Endometrium (tissue), 2 donors: ENCODE measurements around the gene LIX1.

Source experiments
- FAIRE-seq: peaks from 2 replicates; lab custom pipeline; 2012; peaks lifted over from hg19 to GRCh38; lab: Jason Lieb, UNC
- donor health status: control.
- donor health status: control.

LIX1 gene

GRCh38 chr5:97073420-97073819 is 69.0 kb downstream of the LIX1 start:
- no peak for FAIRE-seq

DNA sequence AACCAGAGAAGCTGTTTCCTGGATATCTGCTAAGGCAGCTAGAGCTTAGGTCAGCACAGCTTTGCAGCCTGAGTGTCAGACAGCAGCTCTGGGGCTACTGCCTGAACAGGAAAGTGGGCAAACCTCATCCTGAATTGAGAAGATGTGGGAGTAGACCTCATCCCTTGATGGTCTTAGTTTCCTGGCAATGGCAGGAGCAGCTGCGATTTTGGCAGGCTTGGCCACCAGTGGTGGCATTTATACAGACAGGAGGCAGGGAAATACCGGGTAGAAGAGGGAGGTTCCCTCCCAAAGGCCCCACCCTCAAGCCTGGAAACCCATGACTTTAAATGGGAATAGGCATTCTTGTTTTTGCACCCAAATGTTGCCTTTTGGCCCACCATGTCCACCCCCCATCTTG is 69.7 kb downstream of the LIX1 start:
- FAIRE-seq = no peak

DNA sequence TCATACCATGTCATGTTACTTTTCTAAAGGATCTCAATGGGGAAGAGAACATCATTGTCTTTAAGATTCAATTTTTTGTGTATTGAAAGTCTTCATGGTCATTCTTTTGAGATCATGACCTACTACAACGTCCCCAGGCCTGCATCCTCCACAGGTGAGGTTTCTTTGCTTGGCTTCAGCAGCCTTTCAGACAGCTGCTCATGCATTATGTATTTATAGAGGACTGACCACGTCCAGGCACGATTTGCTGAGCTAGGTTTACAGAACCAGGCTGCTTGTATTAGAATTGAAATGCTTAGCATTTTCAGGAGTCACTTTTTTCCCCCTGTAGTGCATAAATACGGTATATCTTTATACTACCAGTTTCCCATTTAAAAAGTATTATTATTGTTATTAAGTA is 70.4 kb downstream of the LIX1 start:
- FAIRE-seq = no peak

- FAIRE-seq = no peak
These were observed 71.3 kb downstream of the LIX1 start for GRCh38 chr5:97071101-97071500.

DNA sequence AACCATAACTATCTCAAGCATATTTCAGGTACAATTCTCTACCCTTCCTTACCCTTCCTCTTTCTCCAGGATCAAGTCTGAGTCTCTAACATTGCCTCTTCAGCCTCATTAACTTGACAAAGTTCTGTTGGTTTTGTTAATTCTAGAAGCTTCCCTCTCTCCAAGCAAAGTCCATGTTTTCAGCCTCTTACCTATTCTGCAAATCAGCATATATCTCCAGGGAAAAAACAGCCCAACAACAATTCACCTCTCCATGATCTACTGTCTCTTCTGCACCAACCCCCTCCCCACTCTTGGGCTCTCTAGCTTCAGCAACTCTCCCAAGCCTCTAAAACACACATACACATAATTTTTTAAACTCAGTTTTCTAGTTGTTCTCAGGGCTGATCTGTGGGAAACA is 72.2 kb downstream of the LIX1 start:
- FAIRE-seq = no peak

DNA sequence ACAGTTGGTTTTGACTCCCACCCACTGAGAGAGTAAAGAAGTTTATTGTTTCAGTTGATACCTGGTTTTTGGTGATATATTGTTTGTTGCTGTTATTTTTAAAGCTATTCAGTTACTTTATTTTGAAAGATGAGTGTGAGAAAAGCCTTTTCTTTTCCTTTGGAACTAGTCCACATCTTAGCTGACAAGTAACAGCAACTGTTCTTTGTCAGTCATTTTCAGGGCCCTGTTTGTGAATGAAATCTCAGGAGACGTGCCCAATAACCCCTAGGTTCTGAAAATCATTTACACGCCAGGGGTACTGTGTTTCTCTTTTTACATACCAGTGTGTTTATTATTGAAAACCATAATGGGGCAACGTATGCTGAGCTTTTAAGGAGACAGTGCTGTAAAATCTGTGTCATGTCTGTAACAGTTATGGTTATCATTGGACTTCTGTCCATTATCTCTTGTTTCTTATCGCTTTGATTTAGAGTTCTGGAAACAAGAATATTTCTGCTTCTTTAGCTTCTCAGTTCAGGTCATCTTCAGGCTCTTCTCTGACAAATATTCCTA is 75.0 kb downstream of the LIX1 start:
- FAIRE-seq = no peak

- FAIRE-seq = no peak
These were observed 76.9 kb downstream of the LIX1 start for GRCh38 chr5:97065475-97065874.

DNA sequence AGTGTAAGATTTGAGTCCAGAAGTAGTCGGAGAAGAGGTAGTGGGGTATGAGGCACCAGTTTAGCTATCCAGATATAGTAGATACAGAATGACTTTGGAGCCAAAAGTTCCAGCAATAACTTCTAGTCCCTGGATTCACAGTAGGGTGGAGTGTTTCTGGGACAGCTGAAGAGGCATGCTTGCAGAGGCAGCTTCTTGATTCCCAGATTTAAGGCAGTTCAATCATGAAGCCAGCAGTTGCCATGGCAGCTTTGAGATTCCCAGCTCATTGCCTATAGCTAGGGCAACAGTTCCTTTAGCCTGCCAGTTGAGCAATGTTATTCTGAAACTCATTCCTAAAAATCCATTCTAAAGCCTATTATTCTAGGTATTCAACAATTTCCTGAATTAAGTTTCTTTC is 79.2 kb downstream of the LIX1 start:
- FAIRE-seq = no peak

DNA sequence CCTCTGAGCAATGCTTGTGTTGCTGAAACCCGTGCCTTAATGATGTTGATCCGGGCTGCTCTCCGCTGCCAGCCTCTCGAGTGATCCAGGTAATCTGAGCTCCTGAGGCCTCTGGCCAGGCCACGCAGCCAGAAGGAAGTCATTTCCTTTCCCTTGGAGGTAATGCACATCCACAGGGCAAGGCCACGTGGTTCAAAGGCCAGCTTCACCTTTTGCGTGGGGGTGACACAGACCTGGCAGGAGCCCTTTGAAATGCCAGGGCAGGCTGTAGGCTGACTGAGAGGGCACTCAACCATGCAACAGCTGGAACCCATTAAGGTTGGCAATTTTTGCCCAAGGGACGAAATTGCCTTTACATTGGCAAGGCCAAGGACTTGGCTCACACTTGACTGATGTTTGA is 80.4 kb downstream of the LIX1 start:
- FAIRE-seq = no peak

GRCh38 chr5:97056263-97056662 is 86.1 kb downstream of the LIX1 start:
- FAIRE-seq = no peak

DNA sequence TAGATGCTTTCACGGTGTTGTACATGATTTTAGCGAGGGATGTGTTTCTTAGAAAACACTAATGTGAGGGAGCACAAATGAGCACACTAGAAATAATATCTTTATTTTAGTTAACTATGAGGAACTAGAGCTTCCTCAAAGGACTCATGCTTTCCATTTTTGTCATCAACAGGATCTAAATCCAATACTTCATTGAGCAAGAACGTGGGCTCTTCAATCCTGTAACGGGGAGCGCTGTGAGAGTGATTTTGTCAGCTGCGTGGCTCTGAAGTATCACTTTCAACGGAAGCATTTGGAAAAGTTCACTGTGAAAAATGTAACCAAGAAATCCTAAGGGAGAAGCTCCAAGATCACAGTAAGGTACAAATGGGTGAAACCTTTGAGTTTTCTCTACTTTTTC is 93.2 kb downstream of the LIX1 start:
- no peak for FAIRE-seq

DNA sequence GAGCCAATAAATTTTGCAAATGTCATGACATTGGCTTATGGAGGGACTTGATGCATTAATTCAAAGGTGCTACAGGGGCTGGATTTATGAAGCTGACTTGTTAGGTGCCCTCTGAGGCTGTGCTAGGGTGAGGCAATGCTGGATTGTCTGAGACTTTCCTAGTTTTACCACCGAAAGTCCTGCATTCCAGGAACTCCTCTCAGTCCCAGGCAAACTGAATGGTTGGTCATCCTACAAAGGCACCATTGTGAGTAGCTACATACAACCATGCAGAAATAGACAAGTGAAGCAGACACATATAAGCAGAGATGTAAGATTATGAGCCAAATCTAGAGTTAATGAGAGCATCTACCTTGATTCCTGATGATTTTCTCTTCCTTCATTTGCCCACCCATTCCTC is 95.3 kb downstream of the LIX1 start:
- no peak for FAIRE-seq

DNA sequence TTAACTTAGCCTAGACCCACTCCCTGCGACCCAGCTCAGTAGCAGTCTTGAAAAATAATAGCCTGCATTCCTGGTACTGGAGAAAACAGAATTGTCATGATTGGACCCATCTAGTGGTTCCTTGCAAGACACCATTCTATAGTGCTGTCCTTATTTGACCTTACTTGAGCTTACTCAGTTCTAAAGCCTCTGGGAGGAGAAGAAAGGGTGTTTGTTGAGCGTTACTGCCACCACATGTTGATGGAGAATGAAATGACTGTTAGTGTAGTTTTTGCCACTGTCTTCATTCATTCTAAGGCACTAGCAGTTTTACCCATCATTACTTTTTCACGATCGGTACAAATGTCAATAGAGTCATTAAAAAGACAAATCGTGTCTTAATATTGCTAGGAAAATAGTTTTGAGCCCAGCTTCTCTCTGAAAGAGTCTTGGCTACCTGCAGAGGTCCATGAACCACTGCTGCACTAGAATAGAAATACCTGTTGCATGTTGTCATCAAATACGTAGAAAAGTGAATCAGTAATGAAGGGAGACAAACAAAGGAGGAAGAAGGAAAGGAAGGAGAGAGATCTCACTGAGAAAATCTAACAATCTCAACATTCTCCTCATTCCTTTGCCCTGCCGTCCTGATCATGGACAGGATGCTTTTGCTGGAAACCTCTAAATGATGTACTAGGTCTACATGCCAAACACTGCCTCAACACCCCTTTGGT is 96.0 kb downstream of the LIX1 start:
- FAIRE-seq = no peak

DNA sequence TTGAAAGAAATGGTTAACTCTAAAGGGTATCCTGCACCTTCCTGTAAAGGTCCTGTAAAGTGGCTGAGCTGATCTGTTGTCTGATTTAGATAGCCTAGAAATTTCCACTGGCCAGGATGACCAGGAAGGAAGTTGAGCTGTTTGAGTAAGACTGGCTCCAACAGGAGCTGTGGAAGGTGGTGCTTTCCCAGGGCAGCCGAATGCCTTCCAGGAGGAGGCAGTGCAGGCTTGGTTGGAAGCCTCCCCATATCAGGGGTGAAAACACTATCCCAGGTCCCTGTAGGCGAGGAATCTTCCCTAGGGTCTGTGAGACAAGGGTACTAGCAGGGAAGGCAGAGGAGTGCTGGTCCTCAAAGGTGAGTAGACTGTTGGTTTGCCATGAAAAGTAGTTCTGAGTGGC is 98.4 kb downstream of the LIX1 start:
- no peak for FAIRE-seq

DNA sequence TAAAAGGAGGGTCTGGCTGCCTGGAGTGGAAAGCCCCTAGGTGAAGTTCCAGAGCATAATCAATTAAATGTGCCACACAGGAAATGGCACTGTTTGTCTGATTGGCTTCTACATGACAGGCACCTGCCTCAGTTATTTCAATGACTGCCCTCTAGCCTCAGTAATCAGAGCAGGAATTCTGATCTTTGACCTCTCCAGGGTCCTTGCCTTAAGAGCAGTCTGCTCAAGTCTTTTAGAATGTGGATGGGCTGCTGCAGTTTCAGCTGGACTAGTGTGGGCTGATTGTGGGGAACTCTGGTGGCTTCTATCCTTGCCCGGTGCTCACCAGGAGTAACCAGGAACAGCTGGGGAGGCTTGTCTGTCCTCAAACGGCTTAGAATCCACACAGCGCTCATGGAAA is 98.9 kb downstream of the LIX1 start:
- FAIRE-seq = no peak

DNA sequence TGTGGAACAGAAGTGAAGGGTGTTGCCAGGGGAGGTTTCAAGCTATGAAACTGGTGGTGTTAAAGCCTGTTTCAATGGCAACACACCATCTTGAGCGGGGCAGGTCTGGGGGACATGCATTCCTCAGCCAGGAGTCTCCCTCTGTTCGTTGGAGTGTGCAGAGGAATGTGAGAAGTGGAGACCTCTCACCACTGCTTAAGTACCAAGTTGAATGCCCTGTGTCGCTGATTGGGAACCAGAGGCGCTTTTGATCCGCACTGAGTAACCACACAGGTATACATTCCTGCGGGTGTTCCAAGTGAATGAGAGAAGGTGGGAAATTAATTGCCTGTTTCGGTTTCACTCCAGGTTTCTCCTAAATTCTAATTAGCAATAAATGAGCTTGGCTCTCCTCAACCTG is 99.4 kb downstream of the LIX1 start:
- no peak for FAIRE-seq
